ENCODE data around the gene MARK3. TPM values are rescaled to one million over a fixed set of nuclear protein-coding genes. Genes with fewer than 3 reads are reported as not detected.
"Not testable (repeated sequence)": the region's sequence is repeated elsewhere in the genome, so short reads cannot be mapped to it uniquely, and the experiment has no call there.

MARK3 gene
- total RNA-seq, 1 donor from 2014 or later = 82.0 TPM

- intact Hi-C loops (cut with micrococcal nuclease) = no loop called here
- no peak for DNase-seq
- Mint-ChIP-seq H3K27ac (no peak overlapping the region), H3K4me1 (peaks cover 10% of the 10 kb centered on the region), H3K4me3 (no peak overlapping the region), H3K9me3 (no peaks in the 10 kb centered on the region), H3K27me3 (no peaks in the 10 kb centered on the region), H3K36me3 (ENCODE audit: low read depth) (peaks cover 41% of the 10 kb centered on the region)
Observed at GRCh38 chr14:103503296-103503695, 118.1 kb downstream of the MARK3 start.

- Mint-ChIP-seq H3K27me3 (no peaks in the 10 kb centered on the region), H3K9me3 (no peaks in the 10 kb centered on the region), H3K36me3 (ENCODE audit: low read depth) (peaks cover 40% of the 10 kb centered on the region), H3K27ac (peak overlapping the region; percentile 9), H3K4me1 (peaks cover 4% of the 10 kb centered on the region), H3K4me3 (no peak overlapping the region)
- intact Hi-C loops (cut with micrococcal nuclease) = no loop called here
- DNase-seq = no peak
Observed at GRCh38 chr14:103504991-103505565, 119.9 kb downstream of the MARK3 start.

- intact Hi-C loops (cut with micrococcal nuclease) = no loop called here
- no peak for DNase-seq
- Mint-ChIP-seq H3K4me1 (peaks cover 2% of the 10 kb centered on the region), H3K4me3 (no peak overlapping the region), H3K27ac (no peak overlapping the region), H3K9me3 (no peaks in the 10 kb centered on the region), H3K36me3 (ENCODE audit: low read depth) (peaks cover 40% of the 10 kb centered on the region), H3K27me3 (no peaks in the 10 kb centered on the region)
Observed at GRCh38 chr14:103507751-103508150, 122.5 kb downstream of the MARK3 start.

GRCh38 chr14:103508521-103509329 is 123.5 kb downstream of the MARK3 start:
- H3K4me3 Mint-ChIP-seq = no peak overlapping the region
- peaks cover 34% of the 10 kb centered on the region for H3K36me3 Mint-ChIP-seq (ENCODE audit: low read depth)
- no peaks in the 10 kb centered on the region for H3K27me3 Mint-ChIP-seq
- H3K27ac Mint-ChIP-seq = peak overlapping the region; percentile 36
- H3K9me3 Mint-ChIP-seq = no peaks in the 10 kb centered on the region
- H3K4me1 Mint-ChIP-seq = peaks cover 2% of the 10 kb centered on the region
- DNase-seq = no peak
- intact Hi-C loops (cut with micrococcal nuclease) = no loop called here

GRCh38 chr14:103509864-103510723 is 124.9 kb downstream of the MARK3 start:
- no peak for DNase-seq

GRCh38 chr14:103510724-103511693 is 125.8 kb downstream of the MARK3 start:
- H3K4me1 Mint-ChIP-seq = no peaks in the 10 kb centered on the region
- no peak for DNase-seq
- no peak overlapping the region for H3K4me3 Mint-ChIP-seq
- H3K9me3 Mint-ChIP-seq = no peaks in the 10 kb centered on the region
- H3K27ac Mint-ChIP-seq = no peak overlapping the region
- no peaks in the 10 kb centered on the region for H3K27me3 Mint-ChIP-seq
- peaks cover 19% of the 10 kb centered on the region for H3K36me3 Mint-ChIP-seq (ENCODE audit: low read depth)
- intact Hi-C loops (cut with micrococcal nuclease) = no loop called here

More at GRCh38 chr14:103509864-103510723, 124.9 kb downstream of the MARK3 start:
- no peak overlapping the region for H3K27ac Mint-ChIP-seq
- H3K27me3 Mint-ChIP-seq = no peaks in the 10 kb centered on the region
- H3K4me3 Mint-ChIP-seq = no peak overlapping the region
- intact Hi-C loops (cut with micrococcal nuclease) = no loop called here
- H3K4me1 Mint-ChIP-seq = no peaks in the 10 kb centered on the region
- no peaks in the 10 kb centered on the region for H3K9me3 Mint-ChIP-seq
- H3K36me3 Mint-ChIP-seq (ENCODE audit: low read depth) = peaks cover 23% of the 10 kb centered on the region

- H3K27me3 Mint-ChIP-seq; H3K27ac Mint-ChIP-seq; H3K9me3 Mint-ChIP-seq; DNase-seq; H3K4me1 Mint-ChIP-seq; intact Hi-C loops (cut with micrococcal nuclease); H3K4me3 Mint-ChIP-seq: not testable (repeated sequence)
- H3K36me3 Mint-ChIP-seq (ENCODE audit: low read depth) = peaks cover 17% of the 10 kb centered on the region
Observed at GRCh38 chr14:103512180-103512579, 127.0 kb downstream of the MARK3 start.

GRCh38 chr14:103512701-103513611 is 127.7 kb downstream of the MARK3 start:
- H3K27me3 Mint-ChIP-seq = no peaks in the 10 kb centered on the region
- H3K9me3 Mint-ChIP-seq = no peaks in the 10 kb centered on the region
- intact Hi-C loops (cut with micrococcal nuclease) = no loop called here
- no peak overlapping the region for H3K27ac Mint-ChIP-seq
- H3K4me1 Mint-ChIP-seq = no peaks in the 10 kb centered on the region
- H3K36me3 Mint-ChIP-seq (ENCODE audit: low read depth) = peaks cover 14% of the 10 kb centered on the region
- DNase-seq = no peak
- H3K4me3 Mint-ChIP-seq = no peak overlapping the region

- Mint-ChIP-seq H3K27ac (no peak overlapping the region), H3K9me3 (no peaks in the 10 kb centered on the region), H3K36me3 (ENCODE audit: low read depth) (peaks cover 14% of the 10 kb centered on the region), H3K27me3 (peaks cover 3% of the 10 kb centered on the region), H3K4me3 (no peak overlapping the region), H3K4me1 (peaks cover 7% of the 10 kb centered on the region)
- intact Hi-C loops (cut with micrococcal nuclease) = no loop called here
- DNase-seq = no peak
Observed at GRCh38 chr14:103514596-103515421, 129.6 kb downstream of the MARK3 start.

GRCh38 chr14:103516426-103517173 is 131.4 kb downstream of the MARK3 start:
- no peak overlapping the region for H3K27ac Mint-ChIP-seq
- intact Hi-C loops (cut with micrococcal nuclease) = no loop called here

GRCh38 chr14:103517174-103517566 is 132.0 kb downstream of the MARK3 start:
- Mint-ChIP-seq H3K9me3 (no peaks in the 10 kb centered on the region), H3K36me3 (ENCODE audit: low read depth) (peaks cover 6% of the 10 kb centered on the region), H3K27me3 (peaks cover 5% of the 10 kb centered on the region), H3K27ac (no peak overlapping the region), H3K4me3 (no peak overlapping the region), H3K4me1 (peaks cover 7% of the 10 kb centered on the region)
- intact Hi-C loops (cut with micrococcal nuclease) = no loop called here
- DNase-seq = no peak

More at GRCh38 chr14:103516426-103517173, 131.4 kb downstream of the MARK3 start:
- Mint-ChIP-seq H3K4me3 (no peak overlapping the region), H3K4me1 (peaks cover 7% of the 10 kb centered on the region), H3K27me3 (peaks cover 5% of the 10 kb centered on the region), H3K36me3 (ENCODE audit: low read depth) (peaks cover 6% of the 10 kb centered on the region), H3K9me3 (no peaks in the 10 kb centered on the region)
- DNase-seq = no peak

Measured in activated CD4-positive, alpha-beta T cell treated with anti-CD3 and anti-CD28 coated beads, Interleukin-2, amount 10 ng/mL, durations not matched to agents 24 days and 14 days (primary cell).